ENCODE results near the gene CAPN3.

GRCh38 chr15:42360535-42361112 is 1.3 kb downstream of the CAPN3 start:
- TF ChIP-seq POLR2AphosphoS5 (IDR thresholded peaks at IDR 0.05; ENCODE audit: low read depth, low read length), result no peak
- TF ChIP-seq POLR2A (IDR thresholded peaks at IDR 0.05; ENCODE audit: low read depth, low read length), result no peak
- no peak for TF ChIP-seq TAF1 (IDR thresholded peaks at IDR 0.05; ENCODE audit: low read depth, low read length)
- TF ChIP-seq PAX5 (IDR thresholded peaks at IDR 0.05; ENCODE audit: insufficient read depth, low read length, severe bottlenecking), result no peak
- TF ChIP-seq SPI1 (IDR thresholded peaks at IDR 0.05; ENCODE audit: low read depth, low read length), result no peak

Data from GM12891 (cell line).